Astrocyte (in vitro differentiated cells and primary cell): ENCODE data around the gene SS18. TPM values are rescaled to one million over a fixed set of nuclear protein-coding genes. Genes with fewer than 3 reads are reported as not detected.

Source experiments
- DNase-seq: peaks from one replicate; pipeline ENCODE4 v3.0.0-alpha.2; 2010; ENCODE audit warnings: low read depth
- FAIRE-seq: peaks from 2 replicates; lab custom pipeline; 2011; peaks lifted over from hg19 to GRCh38; lab: Jason Lieb, UNC
- H2AFZ ChIP-seq: 2 replicates; pipeline ENCODE4 v1.6.0; 2012; ENCODE audit warnings: low read depth, low read length, inconsistent platforms
- H3K27ac ChIP-seq: 2 replicates; pipeline ENCODE4 v1.5.1; 2011; ENCODE audit warnings: low read depth, low read length, inconsistent platforms
- H3K27me3 ChIP-seq: 2 replicates; pipeline ENCODE4 v1.6.0; 2011; ENCODE audit warnings: low read length, inconsistent platforms; ENCODE audit not compliant: insufficient read depth
- H3K36me3 ChIP-seq: 2 replicates; pipeline ENCODE4 v1.5.1; 2011; ENCODE audit warnings: low read length, inconsistent platforms; ENCODE audit not compliant: insufficient read depth
- H3K4me1 ChIP-seq: 2 replicates; pipeline ENCODE4 v1.5.1; 2011; ENCODE audit warnings: low read length, inconsistent platforms; ENCODE audit not compliant: insufficient read depth
- H3K4me2 ChIP-seq: 2 replicates; pipeline ENCODE4 v1.6.0; 2012; ENCODE audit warnings: low read length, inconsistent platforms
- H3K4me3 ChIP-seq: 2 replicates; pipeline ENCODE4 v1.5.1; 2011; ENCODE audit warnings: low read depth, mild to moderate bottlenecking, low read length, inconsistent platforms; ENCODE audit not compliant: insufficient read depth
- H3K79me2 ChIP-seq: 2 replicates; pipeline ENCODE4 v1.6.0; 2012; ENCODE audit warnings: mild to moderate bottlenecking, low read length, inconsistent platforms; ENCODE audit not compliant: insufficient read depth
- H3K9ac ChIP-seq: 2 replicates; pipeline ENCODE4 v1.6.0; 2012; ENCODE audit warnings: mild to moderate bottlenecking, low read length, inconsistent platforms
- H3K9me3 ChIP-seq: 2 replicates; pipeline ENCODE4 v1.5.1; 2012; ENCODE audit warnings: low read depth, mild to moderate bottlenecking, low read length, inconsistent platforms; ENCODE audit not compliant: insufficient read depth
- H4K20me1 ChIP-seq: 2 replicates; pipeline ENCODE4 v1.6.0; 2012; ENCODE audit warnings: low read length, inconsistent platforms; ENCODE audit not compliant: insufficient read depth
- H3K27ac Mint-ChIP-seq: one replicate; pipeline ENCODE4 v1.8.0; 2021; ENCODE audit warnings: mild to moderate bottlenecking, mixed read lengths; ENCODE audit not compliant: unreplicated experiment
- H3K27me3 Mint-ChIP-seq: one replicate; pipeline ENCODE4 v1.8.0; 2021; ENCODE audit warnings: low read depth, mixed read lengths; ENCODE audit not compliant: unreplicated experiment
- H3K36me3 Mint-ChIP-seq: one replicate; pipeline ENCODE4 v1.8.0; 2021; ENCODE audit warnings: low read depth, mixed read lengths; ENCODE audit not compliant: unreplicated experiment
- H3K4me1 Mint-ChIP-seq: one replicate; pipeline ENCODE4 v1.8.0; 2021; ENCODE audit warnings: low read depth, mixed read lengths; ENCODE audit not compliant: unreplicated experiment
- H3K4me3 Mint-ChIP-seq: one replicate; pipeline ENCODE4 v1.8.0; 2021; ENCODE audit warnings: mild to moderate bottlenecking, moderate library complexity, mixed read lengths; ENCODE audit not compliant: unreplicated experiment
- H3K9me3 Mint-ChIP-seq: one replicate; pipeline ENCODE4 v1.8.0; 2021; ENCODE audit warnings: mild to moderate bottlenecking, mixed read lengths; ENCODE audit not compliant: unreplicated experiment
- EZH2 ChIP-seq: IDR thresholded peaks from 2 replicates; pipeline ENCODE4 v1.6.1; 2012; ENCODE audit warnings: mild to moderate bottlenecking, low read length, inconsistent platforms; ENCODE audit not compliant: insufficient read depth
- total RNA-seq: library from RNA; stranded (reverse); gene quantifications from 2 replicates; pipeline ENCODE4 v1.2.1, GENCODE V29; 2021
- TF ChIP-seq, protein P1 (sequence below): IDR thresholded peaks from 2 replicates; pipeline ENCODE4 v1.5.1; 2011; ENCODE audit warnings: low read depth, mild to moderate bottlenecking, inconsistent platforms, low read length, moderate library complexity; ENCODE audit not compliant: insufficient read depth

Gene SS18
- total RNA-seq, 1 donor from 2014 or later: 120 TPM

DNA sequence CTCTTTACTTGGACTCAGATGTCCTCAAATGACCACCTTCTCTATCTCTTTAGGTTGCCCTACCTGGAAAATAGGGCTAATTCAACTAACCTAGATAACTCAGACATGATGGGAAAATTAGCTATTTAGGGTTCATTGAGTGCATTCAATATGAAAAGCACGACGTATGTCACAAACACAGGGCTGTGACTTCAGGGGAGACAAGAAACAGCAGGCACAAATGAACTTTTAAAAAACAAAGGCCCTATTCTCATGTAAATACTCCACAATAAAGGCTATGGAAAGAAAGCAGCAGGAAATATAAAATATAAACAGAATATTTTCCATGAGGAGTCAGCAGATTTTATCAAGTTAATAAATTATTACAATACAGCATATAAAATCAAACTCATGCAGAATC, 97.8 kb downstream of the SS18 start:
- Mint-ChIP-seq H3K9me3 (no peaks in the 10 kb centered on the region), H3K27me3 (no peaks in the 10 kb centered on the region), H3K4me1 (no peaks in the 10 kb centered on the region), H3K4me3 (no peak overlapping the region), H3K36me3 (no peaks in the 10 kb centered on the region), H3K27ac (no peak overlapping the region)
- no peak overlapping the region for H3K4me2 ChIP-seq
- no peaks in the 10 kb centered on the region for H3K79me2 ChIP-seq
- H3K9me3 ChIP-seq: no peaks in the 10 kb centered on the region
- TF ChIP-seq EZH2: no peak
- TF ChIP-seq, protein P1, sequence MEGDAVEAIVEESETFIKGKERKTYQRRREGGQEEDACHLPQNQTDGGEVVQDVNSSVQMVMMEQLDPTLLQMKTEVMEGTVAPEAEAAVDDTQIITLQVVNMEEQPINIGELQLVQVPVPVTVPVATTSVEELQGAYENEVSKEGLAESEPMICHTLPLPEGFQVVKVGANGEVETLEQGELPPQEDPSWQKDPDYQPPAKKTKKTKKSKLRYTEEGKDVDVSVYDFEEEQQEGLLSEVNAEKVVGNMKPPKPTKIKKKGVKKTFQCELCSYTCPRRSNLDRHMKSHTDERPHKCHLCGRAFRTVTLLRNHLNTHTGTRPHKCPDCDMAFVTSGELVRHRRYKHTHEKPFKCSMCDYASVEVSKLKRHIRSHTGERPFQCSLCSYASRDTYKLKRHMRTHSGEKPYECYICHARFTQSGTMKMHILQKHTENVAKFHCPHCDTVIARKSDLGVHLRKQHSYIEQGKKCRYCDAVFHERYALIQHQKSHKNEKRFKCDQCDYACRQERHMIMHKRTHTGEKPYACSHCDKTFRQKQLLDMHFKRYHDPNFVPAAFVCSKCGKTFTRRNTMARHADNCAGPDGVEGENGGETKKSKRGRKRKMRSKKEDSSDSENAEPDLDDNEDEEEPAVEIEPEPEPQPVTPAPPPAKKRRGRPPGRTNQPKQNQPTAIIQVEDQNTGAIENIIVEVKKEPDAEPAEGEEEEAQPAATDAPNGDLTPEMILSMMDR: no peak
- H3K4me3 ChIP-seq: no peak overlapping the region
- H3K36me3 ChIP-seq: no peaks in the 10 kb centered on the region
- no peak overlapping the region for H3K27ac ChIP-seq
- H4K20me1 ChIP-seq: no peaks in the 10 kb centered on the region
- FAIRE-seq: no peak
- H2AFZ ChIP-seq: no peak overlapping the region
- H3K9ac ChIP-seq: no peak overlapping the region
- no peaks in the 10 kb centered on the region for H3K27me3 ChIP-seq
- no peak for DNase-seq
- no peaks in the 10 kb centered on the region for H3K4me1 ChIP-seq

- Mint-ChIP-seq H3K4me1 (no peaks in the 10 kb centered on the region), H3K4me3 (no peak overlapping the region), H3K27ac (no peak overlapping the region), H3K9me3 (no peaks in the 10 kb centered on the region), H3K36me3 (no peaks in the 10 kb centered on the region), H3K27me3 (peaks cover 3% of the 10 kb centered on the region)
- no peaks in the 10 kb centered on the region for H4K20me1 ChIP-seq
- H3K9me3 ChIP-seq: no peaks in the 10 kb centered on the region
- no peak for FAIRE-seq
- no peak overlapping the region for H2AFZ ChIP-seq
- no peak overlapping the region for H3K4me2 ChIP-seq
- no peaks in the 10 kb centered on the region for H3K36me3 ChIP-seq
- DNase-seq: no peak
- no peak overlapping the region for H3K4me3 ChIP-seq
- no peak for TF ChIP-seq EZH2
- TF ChIP-seq, protein P1: no peak
- no peaks in the 10 kb centered on the region for H3K4me1 ChIP-seq
- no peak overlapping the region for H3K9ac ChIP-seq
- H3K27ac ChIP-seq: no peak overlapping the region
- no peaks in the 10 kb centered on the region for H3K79me2 ChIP-seq
- no peaks in the 10 kb centered on the region for H3K27me3 ChIP-seq
These were observed 99.9 kb downstream of the SS18 start for GRCh38 chr18:25990473-25990872.

GRCh38 chr18:25985707-25986394, 104.6 kb downstream of the SS18 start:
- H3K36me3 Mint-ChIP-seq: no peaks in the 10 kb centered on the region

More at GRCh38 chr18:25985707-25986394, 104.6 kb downstream of the SS18 start:
- H3K9ac ChIP-seq: no peak overlapping the region
- Mint-ChIP-seq H3K9me3 (no peaks in the 10 kb centered on the region), H3K27me3 (peaks cover 3% of the 10 kb centered on the region), H3K27ac (no peak overlapping the region), H3K4me3 (no peak overlapping the region), H3K4me1 (no peaks in the 10 kb centered on the region)
- H3K36me3 ChIP-seq: no peaks in the 10 kb centered on the region
- H3K9me3 ChIP-seq: no peaks in the 10 kb centered on the region
- no peak for TF ChIP-seq EZH2
- TF ChIP-seq, protein P1: no peak
- no peaks in the 10 kb centered on the region for H3K79me2 ChIP-seq
- FAIRE-seq: no peak
- no peak overlapping the region for H3K4me3 ChIP-seq
- H2AFZ ChIP-seq: no peak overlapping the region
- no peak for DNase-seq
- H4K20me1 ChIP-seq: no peaks in the 10 kb centered on the region
- no peak overlapping the region for H3K4me2 ChIP-seq
- no peaks in the 10 kb centered on the region for H3K27me3 ChIP-seq
- H3K27ac ChIP-seq: no peak overlapping the region
- H3K4me1 ChIP-seq: no peaks in the 10 kb centered on the region
